ENCODE results near the gene PACRG. TPM values are rescaled to one million over a fixed set of nuclear protein-coding genes. Genes with fewer than 3 reads are reported as not detected.

The PACRG gene
- total and polyA plus RNA-seq, 2 of the 8 experiments (the other 6 are each of a cell fraction or from before 2014, with no cell fraction given), result 0.44 to 0.54 TPM

DNA sequence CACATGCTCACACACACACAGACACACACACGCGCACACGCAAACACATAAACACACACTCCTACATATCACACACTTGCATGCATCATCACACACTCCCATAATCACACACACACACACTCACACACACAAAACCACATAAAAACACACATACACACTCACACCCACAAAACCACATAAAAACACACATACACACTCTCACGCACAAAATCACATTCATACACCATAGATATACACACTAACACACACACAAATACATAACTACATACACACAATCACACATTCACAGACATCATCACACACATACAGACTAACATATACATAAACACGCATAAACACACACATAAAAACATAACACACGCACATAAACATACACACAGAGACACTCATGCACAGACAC lies 629.0 kb downstream of the PACRG start:
- H4K91ac ChIP-seq (replicated peaks; ENCODE audit: insufficient read length, low read length), result peak overlapping the region; percentile 25
- no peak overlapping the region for H2BK120ac ChIP-seq (replicated peaks; ENCODE audit: low read depth, low read length)
- 0 out of 2 replicates have a peak overlapping the region, but pooled peaks have one; percentile 28 for H2BK5ac ChIP-seq (ENCODE audit: low read depth, low read length)
- 0 out of 2 replicates have a peak overlapping the region, but pooled peaks have one; percentile 65 for H3K18ac ChIP-seq (ENCODE audit: extremely low read depth, low read length)
- peak overlapping the region; percentile 65 for H3K56ac ChIP-seq (replicated peaks; ENCODE audit: insufficient read length, low read depth, low read length)
- peaks cover 4% of the 10 kb centered on the region; the same call in 1 of the 2 replicates for H3K23me2 ChIP-seq (ENCODE audit: low read depth, low read length)
- H3K4ac ChIP-seq (replicated peaks; ENCODE audit: insufficient read length, low read depth, low read length), result peak overlapping the region; percentile 28
- FAIRE-seq, result no peak
- H3K79me2 ChIP-seq (ENCODE audit: control insufficient read depth in 1 of 2, insufficient read depth in 2 of 2, low read length in 2 of 2), result no peaks in the 10 kb centered on the region
- peaks cover 0 to 2% of the 10 kb centered on the region in 2 experiments for H4K20me1 ChIP-seq (replicated peaks in 1 of 2; ENCODE audit: control insufficient read depth in 1 of 2, insufficient read depth in 2 of 2, low read length in 2 of 2)
- POLR2A ChIA-PET (ENCODE audit: partially characterized antibody), result no interaction called here
- peaks cover 0 to 7% (median 2%) of the 10 kb centered on the region in 4 experiments; a peak in 3 of 7 replicates for H3K4me1 ChIP-seq (replicated peaks in 1 of 4; ENCODE audit: control insufficient read depth in 3 of 4, insufficient read depth in 4 of 4, low read length in 3 of 4)
- no peak overlapping the region for H2BK20ac ChIP-seq (ENCODE audit: low read length)
- no peak overlapping the region for H3K4me3 ChIP-seq (ENCODE audit: extremely low read depth in 1 of 4, insufficient read depth in 2 of 4, low read depth in 3 of 4, low read length in 4 of 4)
- H3K23ac ChIP-seq (ENCODE audit: insufficient read length), result no peak overlapping the region
- H3K14ac ChIP-seq (ENCODE audit: insufficient read length), result no peak overlapping the region
- no peaks in the 10 kb centered on the region for H3K79me1 ChIP-seq (ENCODE audit: low read depth, low read length)
- no peak overlapping the region; a peak in 2 of 4 replicates for H3K4me2 ChIP-seq (ENCODE audit: insufficient read depth in 1 of 2, low read depth in 2 of 2, low read length in 2 of 2)
- H3K36me3 ChIP-seq (ENCODE audit: control insufficient read depth in 2 of 4, insufficient read depth in 4 of 4, low read length in 3 of 4), result no peaks in the 10 kb centered on the region
- no peaks in the 10 kb centered on the region for H3K27me3 ChIP-seq (replicated peaks in 1 of 4; ENCODE audit: control insufficient read depth in 3 of 4, extremely low read depth in 1 of 4, insufficient read depth in 3 of 4, low read length in 3 of 4)
- WGBS, 2 experiments (ENCODE audit: extremely low coverage in 1 of 2, insufficient coverage in 1 of 2, insufficient read length in 1 of 2, insufficient replicate concordance in 2 of 2, low coverage in 1 of 2, low lambda C conversion rate in 2 of 2, missing lambda C conversion rate in 1 of 2), result 88 to 100% methylated on average over 3 to 6 of the region's 6 CpGs
- H3K9me3 ChIP-seq (ENCODE audit: insufficient read depth in 2 of 2, low read depth in 1 of 2, low read length in 1 of 2), result no peaks in the 10 kb centered on the region
- no peak overlapping the region for H4K5ac ChIP-seq (ENCODE audit: insufficient read length, low read depth, low read length)
- no peak for DNase-seq (ENCODE audit: low read depth in 1 of 2, low spot score in 2 of 2)
- H2AK5ac ChIP-seq (ENCODE audit: low read depth, low read length), result peak overlapping the region; percentile 59; the same call in 1 of the 2 replicates
- H3K27ac ChIP-seq (ENCODE audit: low read depth, low read length), result no peak overlapping the region
- CTCF ChIA-PET (ENCODE audit: partially characterized antibody), result no interaction called here
- H4K8ac ChIP-seq (ENCODE audit: extremely low read depth, insufficient read depth, low read length), result no peak overlapping the region; the same call in 1 of the 2 replicates
- no peak overlapping the region for H2AFZ ChIP-seq (ENCODE audit: low read length)
- H2BK12ac ChIP-seq (ENCODE audit: low read depth, low read length), result peak overlapping the region; percentile 41; the same call in 1 of the 2 replicates
- H3K9ac ChIP-seq (replicated peaks in 1 of 4; ENCODE audit: extremely low read depth in 1 of 4, low read depth in 3 of 4, low read length in 3 of 4), result peak overlapping the region in 1 of 4 experiments; percentile 48; a peak in 2 of 7 replicates
- H2BK15ac ChIP-seq (ENCODE audit: low read length), result peak overlapping the region; percentile 24; the same call in 1 of the 2 replicates
- TF ChIP-seq JUN (IDR thresholded peaks at IDR 0.05; ENCODE audit: low read depth, low read length) (no peak), BACH1 (IDR thresholded peaks at IDR 0.05; ENCODE audit: low read length) (no peak), RNF2 (IDR thresholded peaks at IDR 0.05; ENCODE audit: borderline replicate concordance, low read depth, low read length, missing control alignments, poor library complexity, severe bottlenecking) (no peak), CBX8 (IDR thresholded peaks at IDR 0.05; ENCODE audit: borderline replicate concordance, low read depth, low read length) (no peak), CHD2 (IDR thresholded peaks at IDR 0.05; ENCODE audit: low read length) (no peak), PHF8 (conservative IDR thresholded peaks at IDR 0.05; ENCODE audit: low read depth, low read length) (no peak), GTF2F1 (IDR thresholded peaks at IDR 0.05; ENCODE audit: borderline replicate concordance, low read depth, low read length) (no peak), SRF (IDR thresholded peaks at IDR 0.05; ENCODE audit: low read depth, low read length) (no peak), ASH2L (IDR thresholded peaks at IDR 0.05; ENCODE audit: low read length) (no peak), BCL11A (IDR thresholded peaks at IDR 0.05; ENCODE audit: low read depth in 2 of 2, low read length in 2 of 2) (no peak), ZNF274 (IDR thresholded peaks at IDR 0.05; ENCODE audit: borderline replicate concordance, extremely low read depth, low read length) (no peak)
- TF ChIP-seq, protein P1, sequence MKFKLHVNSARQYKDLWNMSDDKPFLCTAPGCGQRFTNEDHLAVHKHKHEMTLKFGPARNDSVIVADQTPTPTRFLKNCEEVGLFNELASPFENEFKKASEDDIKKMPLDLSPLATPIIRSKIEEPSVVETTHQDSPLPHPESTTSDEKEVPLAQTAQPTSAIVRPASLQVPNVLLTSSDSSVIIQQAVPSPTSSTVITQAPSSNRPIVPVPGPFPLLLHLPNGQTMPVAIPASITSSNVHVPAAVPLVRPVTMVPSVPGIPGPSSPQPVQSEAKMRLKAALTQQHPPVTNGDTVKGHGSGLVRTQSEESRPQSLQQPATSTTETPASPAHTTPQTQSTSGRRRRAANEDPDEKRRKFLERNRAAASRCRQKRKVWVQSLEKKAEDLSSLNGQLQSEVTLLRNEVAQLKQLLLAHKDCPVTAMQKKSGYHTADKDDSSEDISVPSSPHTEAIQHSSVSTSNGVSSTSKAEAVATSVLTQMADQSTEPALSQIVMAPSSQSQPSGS (IDR thresholded peaks at IDR 0.05; ENCODE audit: low read length), result no peak
